CD4-positive, alpha-beta T cell treated with Interleukin-10 for 1 hour (primary cell): ENCODE results near the gene PPT2.
"Not testable (repeated sequence)": the region's sequence is repeated elsewhere in the genome, so short reads cannot be mapped to it uniquely, and the experiment has no call there.

ENCODE experiments used
- DNase-seq: peaks from one replicate; pipeline ENCODE4 v3.0.0-alpha.2; 2020

Gene PPT2

DNA sequence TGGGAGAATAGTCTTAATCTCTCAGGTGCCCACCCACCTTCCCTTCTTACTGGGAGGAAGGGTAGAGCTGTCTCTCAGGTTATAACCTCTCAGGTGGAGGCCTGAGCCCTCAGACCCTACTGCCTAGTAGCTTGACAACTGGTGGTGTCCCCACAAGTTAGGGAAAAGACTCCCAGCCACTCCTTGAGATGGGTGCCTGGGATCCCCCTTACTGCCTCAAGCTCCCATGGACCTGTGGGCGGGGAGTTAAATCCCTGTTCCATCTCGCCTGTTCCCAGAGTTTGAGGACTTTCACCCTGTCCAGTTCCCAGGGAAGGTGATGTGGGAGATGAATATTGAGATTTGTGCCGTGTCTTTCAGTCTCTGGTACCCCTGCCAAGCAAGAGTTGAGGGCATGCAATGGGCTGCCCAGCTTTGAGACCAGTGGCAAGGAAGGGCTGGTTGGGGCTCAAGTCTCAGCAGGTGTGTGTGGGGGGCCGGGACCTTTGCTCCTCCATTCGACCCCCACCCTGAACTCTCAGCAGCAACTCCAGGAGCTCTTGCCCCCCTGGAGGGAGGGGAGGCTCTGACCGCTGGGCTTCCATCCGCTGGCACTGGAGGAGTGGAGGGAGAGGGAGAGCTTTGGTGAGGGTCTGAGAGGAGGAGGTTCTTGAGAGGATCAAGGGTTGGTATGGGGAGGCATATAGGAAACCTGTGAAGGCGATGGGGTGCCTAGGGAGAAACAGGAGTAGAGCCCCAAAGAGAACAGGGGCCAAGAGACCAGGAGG is 37.2 kb downstream of the PPT2 start:
- no peak for DNase-seq

DNA sequence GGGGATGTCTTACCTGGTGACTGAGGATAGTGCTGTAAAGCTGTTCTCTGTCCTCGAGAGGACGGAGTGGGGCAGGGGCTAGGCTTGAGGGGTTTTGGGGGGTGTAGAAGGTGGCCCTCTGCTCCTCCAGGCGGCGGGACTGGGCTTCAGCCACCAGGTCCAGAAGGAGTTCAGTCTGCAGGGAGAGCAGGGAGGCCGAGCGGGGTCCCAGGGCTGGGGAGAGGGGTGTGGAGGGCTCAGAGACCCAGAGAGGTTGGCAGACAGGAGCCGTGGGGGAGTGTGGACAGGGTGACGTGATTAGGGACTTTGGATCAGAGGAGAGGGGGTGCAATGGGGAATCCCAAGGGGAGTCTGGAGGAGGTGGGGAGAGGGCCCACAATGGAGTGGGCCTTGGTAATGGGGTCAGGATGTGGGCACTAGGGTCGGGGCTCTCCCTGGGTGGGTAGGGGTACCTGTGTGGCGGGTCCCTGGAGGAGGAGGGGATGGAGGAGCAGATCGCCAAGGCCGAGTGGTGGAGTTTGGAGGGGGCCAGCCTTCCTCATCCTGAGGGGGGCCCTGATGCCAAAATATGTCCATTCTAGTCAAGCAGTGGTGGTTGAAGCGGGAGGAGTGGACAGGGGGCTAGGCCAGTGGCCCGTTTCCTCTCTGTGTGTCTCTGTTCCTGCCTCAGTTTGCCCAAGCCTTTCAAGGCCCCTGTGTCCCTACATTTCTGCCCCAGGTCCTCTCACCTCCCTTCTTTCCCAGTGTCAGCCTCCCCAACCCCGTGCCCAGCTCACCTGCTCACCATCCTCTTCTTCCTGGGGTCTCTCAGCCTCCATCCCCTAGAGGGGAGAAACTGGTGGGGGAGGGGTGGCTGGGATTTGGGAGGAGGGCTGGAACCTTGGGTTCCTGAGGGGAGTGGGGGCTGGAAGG is 38.0 kb downstream of the PPT2 start:
- peak; percentile 64 for DNase-seq

DNA sequence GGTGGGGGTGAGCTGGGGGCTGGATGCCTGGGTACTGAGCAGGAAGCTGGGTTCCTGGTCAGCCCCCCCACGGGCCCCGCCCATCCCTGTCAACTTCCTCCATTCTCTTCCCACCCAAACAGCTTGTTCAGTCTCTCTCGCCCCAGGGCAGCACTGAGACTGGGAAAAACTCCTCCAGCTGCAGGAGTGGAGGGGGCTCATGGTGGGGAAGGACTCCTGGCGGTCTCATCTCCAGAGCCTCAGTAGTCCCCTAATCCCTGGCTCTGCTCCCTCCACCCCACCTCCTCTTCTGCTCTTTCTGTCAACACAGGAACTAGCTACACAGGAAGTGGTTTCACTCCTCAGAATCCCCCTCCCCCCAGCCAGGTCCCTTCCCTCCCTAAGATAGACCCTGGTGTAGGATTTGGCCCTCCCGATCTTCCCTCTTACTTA is 38.7 kb downstream of the PPT2 start, which contains the start of gene GPSM3:
Gene GPSM3 (minus strand): TSS at position 36 of the 432 bp plus-strand sequence. CDS start 130 bp downstream, outside the sequence.
- DNase-seq = peak; percentile 63

DNA sequence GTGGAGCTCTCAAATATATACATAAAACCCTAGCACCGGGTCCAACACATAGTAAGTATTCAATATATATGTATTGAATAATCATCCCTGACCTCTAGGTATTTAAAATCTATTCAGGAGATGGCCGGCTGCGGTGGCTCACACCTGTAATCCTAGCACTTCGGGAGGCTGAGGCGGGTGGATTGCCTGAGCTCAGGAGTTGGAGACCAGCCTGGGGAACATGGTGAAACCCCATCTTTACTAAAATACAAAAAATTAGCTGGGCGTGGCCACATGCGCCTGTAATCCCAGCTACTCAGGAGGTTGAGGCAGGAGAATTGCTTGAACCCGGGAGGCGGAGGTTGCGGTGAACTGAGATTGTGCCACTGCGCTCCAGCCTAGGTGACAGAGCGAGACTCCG is 39.2 kb downstream of the PPT2 start:
- not testable (repeated sequence) for DNase-seq

DNA sequence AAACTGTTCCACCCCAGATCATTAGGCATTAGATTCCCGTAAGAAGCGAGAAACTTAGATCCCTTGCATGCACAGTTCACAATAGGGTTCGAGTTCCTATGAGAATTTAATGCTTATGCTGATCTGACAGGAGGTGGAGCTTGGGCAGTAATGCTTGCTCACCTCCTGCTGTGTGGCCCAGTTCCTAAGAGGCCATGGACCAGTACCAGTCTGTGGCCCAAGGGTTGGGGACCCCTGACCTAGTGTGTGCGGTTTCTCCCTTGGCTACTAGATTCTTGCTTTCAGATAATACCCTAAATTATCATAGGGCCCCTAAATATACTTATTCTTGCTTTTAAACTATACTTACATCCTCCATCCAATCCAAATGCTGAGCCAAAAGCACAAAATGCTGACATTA is 40.4 kb downstream of the PPT2 start:
- DNase-seq = no peak

DNA sequence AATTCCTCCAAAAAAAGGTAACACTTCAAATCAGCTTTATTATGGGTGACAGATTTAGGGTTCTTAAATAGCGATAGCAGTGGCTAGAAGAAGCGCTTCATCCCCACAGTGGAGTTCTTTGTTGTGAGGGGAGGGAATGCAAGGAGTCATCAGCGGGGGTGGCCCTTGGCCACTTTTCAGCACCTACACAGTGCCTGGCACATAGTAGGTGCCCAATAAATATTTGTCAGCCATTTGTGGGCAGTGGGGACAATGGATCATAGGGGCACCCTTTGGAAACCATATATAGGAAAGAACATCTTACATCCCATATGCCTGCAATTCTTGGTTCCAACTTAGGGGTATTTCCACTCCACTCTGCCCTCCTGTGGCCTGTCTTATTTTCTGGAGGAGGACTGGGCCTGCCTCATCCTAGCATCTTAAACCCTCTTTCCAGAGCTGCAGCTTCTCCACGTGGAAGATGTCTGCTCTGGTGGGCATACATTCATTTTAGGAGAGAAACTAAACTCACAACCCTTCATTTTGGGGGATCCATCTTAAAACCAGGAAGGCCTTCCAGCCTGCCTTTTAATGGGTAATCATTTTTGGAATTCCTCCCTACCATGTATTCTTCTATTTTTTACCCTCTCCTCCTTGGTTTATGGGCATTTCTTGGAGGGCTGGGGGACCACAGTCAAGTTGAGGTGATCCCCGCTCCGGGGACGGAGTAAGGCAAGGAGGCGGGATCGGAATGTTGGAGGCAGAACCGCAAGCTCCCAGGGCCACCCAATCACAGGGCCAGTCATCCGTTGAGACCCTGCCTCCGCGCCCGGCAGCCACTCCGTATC is 41.1 kb downstream of the PPT2 start:
- DNase-seq = peak; percentile 55

DNA sequence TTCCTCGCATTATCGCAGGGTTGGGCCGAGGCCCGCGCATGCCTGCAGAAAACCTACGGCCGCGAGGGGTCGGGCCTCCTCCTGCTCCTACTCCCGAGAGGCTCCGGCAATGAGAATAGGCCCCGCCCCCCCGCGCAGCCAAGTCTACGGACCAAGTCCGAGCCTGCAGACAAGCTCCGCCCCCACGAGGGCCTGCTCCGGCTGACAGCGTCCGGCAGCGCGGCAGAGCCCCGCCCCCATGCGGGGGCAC is 41.6 kb downstream of the PPT2 start:
- DNase-seq = peak; percentile 100

DNA sequence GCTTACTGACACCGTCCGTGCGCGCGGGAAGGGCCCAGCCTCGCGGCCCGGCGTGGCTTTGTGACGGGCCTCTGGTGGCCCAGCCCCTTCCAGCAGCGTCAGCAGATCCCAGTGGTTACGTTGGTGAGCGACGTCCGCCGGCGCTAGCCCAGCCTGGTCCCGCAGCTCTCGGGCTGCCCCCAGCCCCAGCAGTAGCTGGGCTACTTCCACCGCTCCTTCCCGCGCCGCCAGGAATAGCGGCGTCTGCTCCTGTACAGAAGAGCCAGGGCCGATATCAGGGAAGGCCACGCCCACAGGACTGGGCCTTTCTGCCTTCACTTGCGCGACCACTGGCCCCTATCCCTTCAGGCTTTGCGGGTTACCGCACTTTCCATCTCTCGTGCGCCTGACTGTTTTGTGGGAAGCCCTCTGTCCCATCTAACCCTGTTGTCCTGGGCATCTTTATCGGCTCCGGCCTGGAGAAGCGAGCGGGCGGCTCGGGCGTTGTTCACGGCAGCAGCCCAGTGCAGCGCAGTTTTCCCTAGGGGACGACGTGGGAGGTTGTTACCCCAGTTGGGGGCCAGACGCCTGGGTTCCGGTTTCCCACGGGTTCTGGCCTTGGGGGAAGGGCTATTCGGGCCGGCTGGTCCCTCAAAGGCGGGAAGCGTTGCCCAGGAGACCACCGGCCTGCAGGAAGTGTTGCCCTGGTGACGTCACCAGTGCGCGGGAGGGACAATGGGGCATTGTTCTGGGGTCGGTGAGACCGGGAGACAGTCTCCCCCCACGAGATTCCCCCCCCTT is 42.2 kb downstream of the PPT2 start:
- peak; percentile 75 for DNase-seq

DNA sequence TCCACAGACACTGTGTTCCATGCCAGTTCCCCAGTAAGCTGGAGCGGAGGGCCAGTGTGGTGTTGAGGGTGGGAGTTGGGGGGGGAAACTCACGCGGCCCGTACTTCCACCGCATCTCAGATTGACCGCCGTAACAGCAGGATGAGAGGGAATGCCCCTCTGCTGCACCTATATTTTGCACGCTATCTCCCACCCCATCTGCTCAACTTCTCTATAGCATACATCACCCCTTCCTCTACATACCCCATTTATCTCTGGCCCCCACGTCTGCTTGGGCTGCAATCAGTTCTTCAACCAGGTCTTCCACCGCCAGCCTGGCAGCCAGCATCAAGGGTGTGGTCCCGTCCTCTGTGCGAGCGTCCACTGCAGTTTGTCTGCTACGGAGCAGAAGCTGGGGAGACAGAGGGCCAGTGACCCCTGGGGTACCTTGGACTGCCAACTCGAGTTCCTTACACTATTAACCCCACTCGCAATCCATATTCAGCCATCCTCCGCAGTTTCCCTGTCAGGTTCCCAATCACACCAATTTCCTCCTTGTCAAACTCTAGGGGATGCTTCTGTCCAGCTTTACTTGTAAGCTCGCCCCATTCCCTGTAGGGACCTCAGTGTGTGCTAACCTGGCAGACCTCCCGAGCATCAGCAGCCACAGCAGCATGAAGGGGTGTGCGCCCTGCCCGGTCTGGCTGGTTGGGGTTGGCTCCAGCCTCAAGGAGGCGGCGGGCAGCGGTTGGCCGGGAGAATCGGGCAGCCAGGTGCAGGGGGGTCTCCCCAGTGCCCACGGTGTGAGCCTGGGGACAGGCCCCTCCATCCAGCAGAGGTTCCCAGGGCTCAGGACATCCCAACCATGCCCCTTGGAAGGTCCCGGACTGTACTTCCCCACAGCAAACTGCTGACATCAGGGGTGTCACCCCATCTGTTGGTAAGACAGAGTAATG is 43.0 kb downstream of the PPT2 start:
- no peak for DNase-seq

DNA sequence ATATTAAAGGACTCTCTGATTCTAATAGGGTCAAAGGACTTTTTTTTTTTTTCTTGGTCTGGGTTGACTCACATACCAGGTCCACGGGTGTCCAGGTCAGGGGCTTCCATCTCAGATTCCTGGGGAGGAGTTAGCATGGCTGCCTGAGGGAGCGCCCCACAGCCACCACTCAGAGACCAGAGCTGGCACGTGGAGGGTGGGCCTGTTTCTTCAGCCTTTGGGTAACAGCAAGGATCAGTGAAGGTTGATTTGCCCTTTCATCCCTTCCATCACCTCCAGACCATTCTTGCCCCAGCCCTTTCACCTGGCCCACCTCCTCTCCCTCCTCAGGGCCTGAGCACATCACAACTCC is 44.4 kb downstream of the PPT2 start:
- DNase-seq = no peak

DNA sequence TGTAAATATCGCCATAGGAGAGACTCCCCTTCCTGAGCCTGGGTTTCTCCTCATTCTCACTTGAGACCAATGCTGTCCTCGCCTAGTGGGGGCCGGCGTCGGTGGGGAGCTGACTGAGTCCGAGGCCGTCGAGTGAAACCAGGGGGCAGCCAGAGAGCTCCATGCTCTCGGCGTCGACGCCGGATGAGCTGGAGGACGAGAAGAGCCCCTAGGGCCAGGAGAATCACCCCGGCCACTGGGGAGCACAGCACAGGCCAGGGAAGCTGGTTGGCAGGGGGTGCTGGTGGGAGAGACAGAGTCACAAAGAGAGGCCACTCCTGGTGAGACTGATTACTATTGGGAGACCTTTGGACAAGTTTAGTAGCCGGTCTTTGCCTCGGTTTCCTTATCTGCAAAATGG is 44.9 kb downstream of the PPT2 start:
- no peak for DNase-seq

DNA sequence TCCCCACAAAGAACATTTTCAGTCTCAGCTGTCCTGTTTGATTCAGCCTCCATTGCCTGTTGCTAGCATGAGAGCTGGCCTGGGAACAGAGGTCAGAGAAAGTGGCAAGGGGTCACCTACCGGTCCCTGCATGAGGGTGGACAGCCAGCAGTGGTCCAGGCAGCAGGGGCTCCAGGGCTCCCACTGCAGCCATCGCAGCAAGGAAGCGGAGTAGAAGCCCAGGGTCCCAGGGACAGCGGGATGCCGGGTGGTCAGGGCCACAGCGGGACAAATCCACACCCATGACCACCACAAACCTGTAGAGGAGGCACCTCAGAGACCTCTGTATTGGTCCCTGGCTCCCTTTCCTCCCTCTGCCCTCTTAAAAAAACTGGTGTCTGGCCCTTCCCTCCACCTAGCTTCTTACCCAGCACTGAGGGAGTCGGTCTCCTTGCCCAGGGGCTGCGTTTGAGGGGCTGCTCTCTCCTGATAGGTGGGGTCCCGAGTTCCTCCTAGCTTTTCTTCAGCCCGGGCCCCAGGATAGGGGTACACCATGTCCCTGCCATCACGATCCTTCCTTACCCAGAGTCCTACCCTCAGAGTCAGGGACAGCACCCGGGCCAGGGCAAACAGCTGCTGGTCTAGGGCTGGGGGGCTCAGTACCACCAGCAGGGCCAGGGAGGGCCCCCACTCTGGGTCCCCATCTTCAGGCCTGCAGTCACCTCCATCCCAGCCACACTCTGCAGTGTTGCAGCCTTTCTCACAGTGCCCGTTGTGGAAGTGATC is 47.0 kb downstream of the PPT2 start:
- no peak for DNase-seq

DNA sequence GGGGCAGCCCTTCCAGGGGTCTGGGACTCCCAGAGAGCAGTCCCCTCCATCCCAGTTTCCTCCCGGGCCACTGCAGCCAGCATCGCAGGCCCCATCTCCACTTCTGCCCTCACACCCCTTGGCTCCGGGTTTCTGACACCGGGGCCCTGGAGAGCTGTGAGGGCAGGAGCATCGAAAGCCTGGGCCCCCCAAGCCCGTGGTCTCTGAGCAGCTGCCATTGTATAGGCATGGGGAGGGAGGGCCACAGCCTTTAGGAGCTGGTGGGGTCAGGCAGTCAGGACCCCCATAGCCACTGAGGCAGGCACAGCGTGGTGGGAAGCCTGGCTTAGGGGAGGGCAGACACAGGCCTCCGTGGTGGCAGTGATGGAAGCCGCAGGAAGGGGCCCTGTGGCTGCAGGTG is 48.2 kb downstream of the PPT2 start:
- DNase-seq = no peak

DNA sequence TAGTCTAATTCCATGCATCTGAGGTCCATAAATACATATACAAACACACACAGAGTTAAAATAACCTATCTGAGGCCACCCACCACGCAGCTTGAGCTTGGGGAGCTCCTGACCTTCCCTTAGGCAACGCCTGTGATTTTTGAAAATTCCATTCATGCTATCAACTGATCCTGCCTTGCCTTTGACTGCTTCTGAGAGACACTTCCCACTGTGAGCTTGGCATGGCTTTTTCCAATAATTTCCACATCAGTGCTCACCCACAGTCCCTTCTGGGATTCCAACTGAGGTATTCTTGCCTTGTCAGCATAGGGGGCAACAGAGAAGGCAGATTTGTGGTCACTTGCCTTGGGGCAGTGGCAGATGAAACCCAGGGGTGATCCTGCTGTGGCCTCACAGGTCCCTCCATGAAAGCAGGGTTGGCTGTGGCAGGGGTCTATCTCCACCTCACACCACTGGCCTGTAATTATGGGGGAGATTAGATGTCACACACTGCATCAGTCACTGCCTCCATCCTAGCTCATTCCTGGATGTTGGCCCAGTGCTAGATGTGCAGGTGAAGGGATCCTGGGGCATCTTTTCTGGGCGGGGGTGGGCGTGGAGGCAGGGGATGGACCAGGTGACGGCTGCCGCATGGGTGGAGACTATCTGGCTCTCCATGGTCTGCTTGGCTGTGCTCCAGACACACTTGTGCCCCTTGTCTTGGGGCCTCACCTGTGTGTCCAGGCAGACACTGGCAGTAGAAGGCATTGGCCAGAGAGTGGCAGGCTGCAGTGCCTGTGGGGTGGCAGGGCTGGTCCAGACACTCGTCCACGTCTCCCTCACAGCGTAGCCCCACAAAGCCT is 49.7 kb downstream of the PPT2 start:
- DNase-seq = no peak

DNA sequence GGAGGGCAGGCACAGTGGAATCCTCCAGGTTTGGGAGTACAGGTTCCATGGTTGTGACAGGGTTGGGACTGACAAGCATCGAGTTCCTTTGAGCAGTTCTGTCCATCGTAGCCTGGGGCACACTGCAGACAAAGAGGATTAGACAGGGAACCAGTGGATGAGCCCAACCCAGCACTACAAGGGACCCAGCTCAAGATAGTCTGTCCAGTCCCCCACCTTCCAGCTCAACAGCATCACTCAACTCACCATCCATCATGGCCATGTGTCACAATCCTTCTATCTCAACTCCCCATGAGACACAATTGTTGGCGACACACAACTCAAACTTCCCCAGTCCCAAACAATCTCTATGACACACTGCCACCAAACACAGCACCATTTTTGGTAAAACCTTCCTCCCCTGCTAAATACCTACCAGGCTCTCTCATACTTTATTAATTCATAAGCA is 50.4 kb downstream of the PPT2 start:
- DNase-seq = no peak

DNA sequence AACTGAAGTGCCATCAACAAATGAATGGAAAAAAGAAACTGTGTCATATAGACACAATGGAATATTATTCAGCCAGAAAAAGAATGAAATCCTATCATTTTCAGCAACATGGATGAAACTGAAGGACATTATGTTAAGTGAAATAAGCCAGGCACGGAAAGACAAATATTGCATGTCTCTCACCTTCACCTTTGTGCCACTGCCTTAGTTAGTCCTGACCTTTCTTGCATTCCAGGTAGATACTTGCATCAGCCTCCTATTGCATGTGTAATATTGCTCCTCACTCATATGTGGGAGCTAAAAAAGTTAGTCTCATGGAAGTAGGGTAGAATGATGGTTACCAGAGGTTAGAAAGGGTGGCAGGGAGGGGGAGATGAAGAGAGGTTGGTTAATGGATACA is 55.1 kb downstream of the PPT2 start:
- DNase-seq = no peak

DNA sequence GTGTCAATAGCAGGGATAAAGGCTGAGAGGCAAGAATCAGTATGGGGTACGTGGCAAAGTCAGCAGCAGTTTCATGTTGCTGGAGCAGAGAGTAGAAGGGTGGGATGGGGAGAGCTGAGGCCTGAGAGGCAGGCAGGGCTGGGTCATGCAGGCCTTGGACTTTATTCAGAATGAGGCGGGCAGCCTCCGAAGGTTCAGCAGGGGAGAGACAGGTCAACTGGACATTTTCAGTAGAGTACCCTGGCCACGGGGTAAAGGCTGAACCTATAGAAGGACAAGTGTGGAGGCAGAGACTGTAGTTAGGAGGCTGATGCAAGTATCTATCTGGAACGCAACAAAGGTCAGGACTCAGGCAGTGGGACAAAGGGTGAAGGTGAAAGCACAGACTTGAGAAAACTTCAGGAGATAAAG is 56.3 kb downstream of the PPT2 start:
- no peak for DNase-seq

DNA sequence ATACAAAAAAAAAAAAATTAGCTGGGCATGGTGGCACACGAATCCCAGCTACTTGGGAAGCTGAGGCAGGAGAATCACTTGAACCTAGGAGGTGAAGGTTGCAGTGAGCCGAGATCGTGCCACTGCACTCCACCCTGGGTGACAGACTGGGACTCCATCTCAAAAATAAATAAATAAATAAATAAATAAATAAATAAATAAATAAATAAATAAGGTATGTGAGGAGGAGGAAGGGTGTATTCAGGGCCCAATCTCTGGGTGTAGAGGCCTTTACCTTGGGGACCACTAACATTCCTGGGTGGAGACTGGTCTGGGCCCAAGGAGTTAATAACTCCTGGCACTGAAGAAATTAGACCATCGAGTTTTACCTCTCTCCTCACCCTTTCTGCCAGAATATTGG is 57.5 kb downstream of the PPT2 start:
- not testable (repeated sequence) for DNase-seq

DNA sequence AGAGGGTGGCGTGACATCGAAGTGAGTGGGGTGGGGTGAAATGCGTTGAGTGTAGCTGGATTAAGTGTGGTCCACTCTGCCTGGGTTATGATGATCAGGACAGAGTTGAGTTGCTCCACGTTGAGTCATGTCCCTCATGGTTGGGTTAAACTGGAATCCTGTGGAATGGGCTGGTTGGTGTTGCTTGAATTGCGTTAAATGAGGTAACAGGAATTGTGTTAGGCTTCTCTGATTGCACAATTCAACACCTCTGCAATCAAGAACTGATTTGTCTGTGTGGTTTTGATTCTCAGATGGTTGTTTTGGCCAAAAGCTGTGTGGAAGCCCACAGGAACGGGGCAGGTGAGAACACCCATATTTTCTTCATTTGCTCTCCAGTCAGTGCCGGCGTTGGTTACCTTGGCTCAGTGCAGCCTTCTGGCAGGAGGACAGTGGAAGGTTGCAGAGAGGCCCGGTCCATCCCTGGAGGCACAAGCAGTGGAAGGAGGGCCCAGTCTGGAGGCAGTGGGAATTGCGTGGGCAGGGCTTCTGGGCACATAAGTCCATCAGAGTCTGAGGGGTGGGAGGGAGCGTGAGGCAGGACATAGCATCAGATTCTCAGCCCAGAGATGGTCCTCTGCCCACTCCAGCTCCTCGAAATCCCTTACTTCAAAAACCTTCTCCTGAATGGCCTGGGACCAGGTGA is 58.3 kb downstream of the PPT2 start:
- no peak for DNase-seq
